GM18499 (cell line): Measurements from ENCODE around the gene DIPK1B.

Experiments used
- ATAC-seq: cut with Tn5 transposase; IDR thresholded peaks from one replicate; pipeline ENCODE4 v1.9.1; 2021; ENCODE audit warnings: moderate number of reproducible peaks; ENCODE audit not compliant: insufficient read depth, unreplicated experiment

The DIPK1B gene

GRCh38 chr9:136732444-136733178, 20.2 kb downstream of the DIPK1B start:
- ATAC-seq: no peak

DNA sequence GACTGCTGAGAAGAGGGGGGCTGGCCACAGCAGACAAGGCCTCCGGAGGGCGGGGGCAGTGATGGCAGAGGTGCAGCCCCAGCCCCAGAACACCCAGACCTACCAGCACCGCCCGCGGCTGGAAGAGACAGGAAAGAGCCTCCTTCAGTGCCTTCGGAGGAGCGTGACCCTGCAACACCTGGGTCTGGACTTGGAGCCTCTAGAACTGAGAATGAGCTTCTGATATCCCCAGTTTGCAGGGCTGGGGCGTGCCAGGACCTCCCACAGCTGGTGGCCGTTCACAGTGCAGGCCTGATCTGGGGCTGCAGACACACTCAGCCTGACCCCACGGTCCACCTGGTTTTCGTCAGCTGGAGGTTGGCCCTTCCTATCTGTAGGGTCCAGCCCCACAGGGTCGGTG, 21.2 kb downstream of the DIPK1B start:
- ATAC-seq: no peak

DNA sequence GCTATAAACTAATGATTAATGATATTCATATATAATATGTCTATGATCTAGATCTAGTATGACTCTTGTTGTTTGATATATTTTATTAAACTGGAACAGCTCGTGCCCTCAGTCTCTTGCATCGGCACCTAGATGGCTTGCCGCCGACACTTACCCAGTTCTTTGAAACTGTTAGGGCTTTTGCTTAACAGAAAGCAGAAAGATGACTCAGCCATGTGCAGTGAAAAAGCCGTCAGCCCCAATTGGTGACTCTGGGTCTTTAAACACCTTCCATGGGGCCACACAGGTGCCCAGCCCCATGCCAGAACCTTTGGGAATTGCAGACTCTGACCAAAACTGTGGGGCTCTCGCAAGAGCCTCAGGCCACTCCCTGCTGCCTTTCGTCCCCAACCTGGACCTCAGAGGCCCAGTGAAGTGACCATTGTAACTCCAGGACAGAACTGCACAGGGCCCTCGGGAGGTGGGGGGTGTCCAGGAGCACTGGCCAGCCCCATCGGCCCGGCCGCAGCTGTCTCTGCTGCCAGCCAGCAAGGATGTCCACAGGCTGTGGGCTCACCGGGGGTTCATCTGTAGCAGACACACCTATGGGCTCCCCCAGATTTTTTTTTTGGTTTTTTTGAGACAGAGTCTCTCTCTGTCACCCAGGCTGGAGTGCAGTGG, 22.6 kb downstream of the DIPK1B start:
- ATAC-seq: no peak

DNA sequence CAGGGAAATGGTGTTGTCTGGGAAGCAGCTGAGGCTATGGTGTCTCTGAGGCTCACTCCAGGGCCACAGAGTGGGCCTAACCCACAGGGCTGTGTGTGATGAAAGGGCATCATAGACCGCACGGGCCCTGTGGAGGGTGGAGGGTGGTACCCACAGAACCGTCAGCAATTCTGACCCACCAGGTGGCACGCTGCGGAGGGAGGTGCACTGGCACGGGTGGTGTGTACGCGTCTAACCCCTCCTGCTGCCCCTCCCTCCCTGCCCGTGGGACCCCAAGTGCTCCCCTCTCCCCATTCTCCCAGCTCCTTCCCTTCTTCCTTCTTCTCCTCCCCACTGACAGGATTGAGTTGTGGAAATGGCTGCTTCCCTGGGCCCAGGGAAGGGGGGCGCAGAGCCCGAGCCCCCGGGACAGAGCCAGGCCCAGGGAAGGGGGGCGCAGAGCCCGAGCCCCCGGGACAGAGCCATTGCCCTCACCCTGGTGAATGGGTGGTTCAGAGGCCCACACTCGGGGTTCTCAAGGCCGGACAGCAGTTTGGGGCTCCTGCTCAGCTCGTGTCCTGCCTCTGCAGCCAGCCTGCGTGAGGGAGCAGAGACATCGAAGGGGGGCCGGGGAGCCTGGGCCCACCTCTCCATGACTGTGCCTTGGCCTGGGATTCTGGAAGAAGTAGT, 23.6 kb downstream of the DIPK1B start:
- no peak for ATAC-seq

DNA sequence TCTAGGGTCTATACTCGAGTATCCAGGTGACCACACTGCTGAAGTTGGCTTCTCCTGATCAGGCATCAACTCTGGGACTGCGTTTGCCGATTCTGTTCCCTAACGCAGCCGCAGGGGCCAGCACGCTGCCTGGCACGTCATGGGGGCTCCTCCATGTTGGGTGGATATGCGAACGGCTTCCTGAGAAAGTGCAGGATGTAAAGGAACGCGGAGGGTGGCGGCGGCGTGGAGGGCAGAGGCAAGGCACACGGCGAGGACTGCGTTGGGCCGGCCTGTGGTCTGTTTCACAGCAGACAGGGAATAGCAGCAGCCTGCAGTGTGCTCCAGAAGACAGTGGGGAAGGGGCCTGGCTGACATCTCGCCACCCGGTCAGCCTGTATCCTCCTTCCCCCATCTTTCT, 26.6 kb downstream of the DIPK1B start:
- no peak for ATAC-seq

DNA sequence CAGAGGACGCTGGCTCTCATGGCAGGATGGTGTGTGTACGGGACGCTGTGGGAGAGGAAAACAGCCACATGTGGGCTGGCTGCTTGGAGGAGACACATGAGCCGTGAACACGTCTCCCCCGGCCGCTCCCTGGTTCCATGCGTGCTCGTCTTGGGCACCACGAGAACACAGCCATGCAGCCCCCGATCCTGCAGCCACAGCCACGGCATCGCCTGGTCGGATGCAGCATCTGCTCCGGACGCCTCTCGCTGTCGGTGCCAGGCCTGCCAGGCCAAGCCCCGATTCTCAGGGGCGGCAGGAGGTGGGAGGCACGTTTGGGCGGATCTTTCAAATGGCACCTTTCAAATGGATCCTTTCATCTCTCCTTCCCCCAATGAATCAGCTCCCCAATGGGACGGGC, 27.1 kb downstream of the DIPK1B start:
- no peak for ATAC-seq

DNA sequence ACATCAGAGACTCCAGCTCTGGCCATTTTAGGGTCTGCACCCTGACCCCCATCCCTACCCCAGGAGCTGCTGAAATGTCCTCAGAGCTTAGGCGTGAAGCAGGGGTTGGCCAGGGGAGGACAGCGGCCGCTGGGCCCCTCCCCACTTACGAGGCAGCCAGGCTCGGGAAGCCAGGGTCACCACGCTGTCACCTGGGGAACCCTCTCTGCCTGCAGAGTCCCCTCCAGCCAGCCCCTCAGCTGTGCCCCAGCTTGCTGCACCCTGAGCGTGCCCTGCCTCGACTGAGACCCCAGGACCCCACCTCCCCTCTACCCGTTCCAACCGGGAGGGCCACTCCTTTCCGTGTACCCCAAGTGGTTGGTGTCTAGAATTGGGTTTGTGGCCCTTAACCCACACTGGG, 27.7 kb downstream of the DIPK1B start:
- no peak for ATAC-seq

DNA sequence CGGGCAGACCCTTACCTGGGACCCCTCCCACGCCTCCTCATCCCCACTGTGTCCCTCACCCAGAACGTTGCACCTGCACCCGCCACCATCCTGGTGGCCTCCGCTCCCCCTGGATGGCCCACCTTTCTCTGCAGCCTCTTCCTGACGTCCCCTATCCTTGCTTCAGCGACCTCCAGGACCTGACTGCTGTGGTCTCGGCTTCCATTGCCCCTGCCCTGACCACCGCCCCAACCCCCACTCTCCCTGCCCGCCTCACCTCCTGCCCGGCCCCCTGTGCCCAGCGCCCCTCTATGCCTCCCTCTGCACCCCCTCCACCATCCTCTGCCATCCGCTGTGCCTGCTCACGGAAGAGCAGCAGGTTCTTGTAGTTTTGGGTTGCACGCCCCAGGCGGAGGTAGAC, 28.1 kb downstream of the DIPK1B start:
- ATAC-seq: no peak

- ATAC-seq: no peak
Observed at GRCh38 chr9:136740971-136741882, 28.9 kb downstream of the DIPK1B start.

DNA sequence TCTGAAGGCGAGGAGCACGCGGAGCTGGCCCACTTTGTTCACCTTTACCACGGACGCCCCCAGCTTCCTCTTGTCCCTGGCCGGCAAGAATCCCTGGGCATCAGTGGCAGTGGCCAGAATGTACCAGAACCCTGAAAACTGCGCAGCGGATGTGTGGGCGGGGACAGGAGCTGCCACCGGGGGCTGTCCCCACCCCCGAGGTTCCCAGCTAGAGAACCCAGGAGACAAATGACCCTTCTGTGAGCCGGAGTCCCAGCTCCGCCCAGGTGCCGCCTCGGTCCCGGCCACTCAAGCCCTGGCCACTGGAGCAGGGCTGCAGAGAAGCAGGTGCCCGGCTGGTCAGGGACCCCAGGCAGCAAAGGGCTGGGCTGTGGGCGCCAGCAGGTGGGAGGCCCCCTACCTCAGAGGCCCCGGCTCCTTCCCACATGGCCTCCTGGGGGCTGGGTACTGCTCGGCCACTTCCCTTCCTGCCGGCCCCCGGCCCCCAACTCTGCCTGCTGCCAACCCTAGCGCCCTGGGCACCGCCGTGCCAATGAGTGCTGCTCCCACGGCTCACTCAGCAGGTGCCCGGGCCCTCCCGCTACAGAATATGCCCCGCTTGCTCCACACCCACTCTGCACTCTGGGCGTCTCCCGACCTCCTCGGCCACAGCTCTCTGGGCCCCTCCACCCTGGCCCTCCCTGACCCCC, 29.7 kb downstream of the DIPK1B start:
- ATAC-seq: no peak

DNA sequence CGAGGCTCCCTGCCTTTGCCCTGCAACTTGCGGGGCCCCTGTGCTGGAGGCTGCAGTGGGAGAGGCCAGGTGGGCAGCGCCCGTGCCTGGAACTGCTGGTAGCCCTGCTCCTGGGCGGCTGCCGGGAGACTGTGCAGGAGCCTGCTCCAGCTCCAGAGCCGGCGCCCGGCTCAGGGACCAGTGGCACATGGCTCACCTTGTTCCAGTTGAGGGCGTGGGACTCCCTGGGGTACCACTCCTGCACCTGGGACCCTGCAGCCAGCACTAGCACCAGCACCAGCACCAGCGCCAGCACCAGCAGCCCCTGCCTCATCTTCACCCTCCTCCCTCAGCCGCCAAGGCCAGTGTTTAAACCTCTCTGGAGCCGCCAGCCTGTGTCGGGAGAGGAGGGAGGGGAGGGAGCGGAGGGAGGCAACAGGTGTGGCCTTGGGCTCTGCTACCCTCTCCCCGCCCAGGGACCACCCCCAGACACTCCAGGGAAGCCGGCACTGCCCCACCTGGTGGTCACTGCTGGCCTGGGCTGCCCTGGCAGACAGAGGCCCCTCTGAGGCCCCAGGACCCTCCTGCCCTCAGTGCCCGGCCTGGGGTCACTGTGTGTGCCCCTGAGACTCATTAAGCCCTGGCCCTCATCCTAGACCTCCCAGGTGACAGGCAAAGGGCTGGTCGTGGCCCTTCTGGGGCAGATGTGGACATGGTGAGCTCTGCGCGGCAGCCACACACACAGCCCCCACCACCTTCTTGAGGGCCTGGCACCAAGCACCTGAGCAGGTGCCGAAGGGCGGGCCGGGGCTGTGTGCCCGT, 30.4 kb downstream of the DIPK1B start, which contains the start of gene LCN10:
LCN10 (minus strand) TSS at position 350 of the 801 bp plus-strand sequence; CDS start at position 313, 37 bp downstream.
- ATAC-seq: no peak

- no peak for ATAC-seq
Observed at GRCh38 chr9:136743639-136744211, 31.4 kb downstream of the DIPK1B start.

DNA sequence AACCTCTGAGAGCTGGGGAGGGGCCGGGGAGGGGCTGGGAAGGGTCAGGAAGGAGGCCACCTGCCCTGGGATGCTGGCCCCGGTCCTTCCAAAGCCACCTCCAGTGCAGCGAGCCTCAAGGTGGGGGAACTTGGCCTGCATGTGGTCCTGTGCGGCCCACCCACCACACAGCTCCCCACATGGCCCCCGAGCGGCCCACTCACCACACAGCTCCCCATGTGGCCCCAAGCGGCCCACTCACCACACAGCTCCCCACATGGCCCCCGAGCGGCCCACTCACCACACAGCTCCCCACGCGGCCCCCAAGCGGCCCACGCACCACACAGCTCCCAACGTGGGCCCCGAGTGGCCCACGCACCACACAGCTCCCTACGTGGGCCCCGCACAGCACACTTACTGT, 32.4 kb downstream of the DIPK1B start:
- no peak for ATAC-seq

GRCh38 chr9:136745389-136746154, 33.2 kb downstream of the DIPK1B start:
- ATAC-seq: no peak

DNA sequence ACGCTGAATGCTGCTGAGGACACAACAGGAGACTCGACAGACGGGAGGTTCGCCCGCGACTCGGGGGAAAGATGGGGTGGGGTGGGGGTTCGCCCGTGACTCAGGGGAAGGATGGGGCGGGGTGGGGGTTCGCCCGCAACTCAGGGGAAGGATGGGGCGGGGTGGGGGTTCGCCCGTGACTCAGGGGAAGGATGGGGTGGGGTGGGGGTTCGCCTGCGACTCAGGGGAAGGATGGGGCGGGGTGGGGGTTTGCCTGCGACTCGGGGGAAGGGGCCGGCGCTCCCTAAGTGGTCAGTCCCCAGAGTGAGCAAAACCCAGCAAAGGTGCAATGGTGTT, 33.8 kb downstream of the DIPK1B start:
- no peak for ATAC-seq

- no peak for ATAC-seq
Observed at GRCh38 chr9:136746621-136747020, 34.2 kb downstream of the DIPK1B start.

DNA sequence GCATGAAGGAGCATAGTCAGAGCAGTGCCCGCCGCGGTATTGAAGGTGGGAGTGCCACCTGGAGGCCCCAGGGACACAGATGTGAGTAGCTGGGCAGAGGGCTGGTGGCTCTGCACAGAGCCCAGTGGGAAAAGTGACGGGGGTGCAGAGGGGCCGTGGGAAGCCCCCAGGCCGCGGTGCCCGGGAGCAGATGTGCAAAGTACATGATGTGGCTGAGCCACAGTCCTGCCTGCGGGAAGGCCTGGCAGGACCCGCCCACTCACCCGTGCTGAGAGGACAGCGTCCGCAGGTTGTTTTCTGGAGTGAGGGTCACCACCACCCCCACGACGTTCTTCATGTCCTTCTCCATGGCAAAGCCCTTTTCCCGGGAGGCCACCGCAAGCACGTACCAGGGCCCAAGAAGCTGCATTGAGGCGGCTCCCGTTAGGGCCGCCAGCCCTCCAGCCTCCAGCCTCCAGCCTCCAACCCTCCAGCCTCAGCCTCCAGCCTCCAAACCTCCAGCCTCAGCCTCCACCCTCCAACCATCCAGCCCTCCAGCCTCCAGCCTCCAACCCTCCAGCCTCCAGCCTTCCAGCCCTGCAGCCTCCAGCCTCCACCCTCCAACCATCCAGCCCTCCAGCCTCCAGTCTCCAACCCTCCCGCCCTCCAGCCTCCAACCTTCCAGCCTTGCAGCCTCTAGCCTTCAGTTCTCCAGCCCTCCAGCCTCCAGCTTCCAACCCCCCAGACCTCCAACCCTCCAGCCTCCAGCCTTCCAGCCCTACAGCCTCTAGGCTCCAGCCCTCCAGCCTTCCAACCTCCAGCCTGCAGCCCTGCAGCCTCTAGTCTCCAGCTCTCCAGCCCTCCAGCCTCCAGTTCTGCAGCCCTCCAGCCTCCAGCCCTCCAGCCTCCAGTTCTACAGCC, 35.0 kb downstream of the DIPK1B start:
- ATAC-seq: no peak
